SU-DHL-6 (cell line): ENCODE measurements around the gene CCDC102A.

Experiments used
- H2AFZ ChIP-seq: fragments of 200-600 bp; sonication (generic); 2 replicates; pipeline ENCODE4 v1.6.1; 2014; ENCODE audit warnings: low read depth, mild to moderate bottlenecking, moderate library complexity, mixed read lengths, antibody characterized with exemption, low read length; ENCODE audit not compliant: severe bottlenecking
- H3F3A ChIP-seq: fragments of 200-600 bp; shearing (Covaris generic); 2 replicates; pipeline ENCODE4 v1.6.0; 2016; ENCODE audit warnings: antibody characterized with exemption, mild to moderate bottlenecking; ENCODE audit not compliant: insufficient read depth
- H3K27ac ChIP-seq: fragments of 200-600 bp; sonication (generic); 2 replicates; pipeline ENCODE4 v1.5.1; 2016; ENCODE audit warnings: low read depth, mild to moderate bottlenecking, low read length, moderate library complexity, mixed read lengths
- H3K27me3 ChIP-seq: fragments of 200-600 bp; sonication (generic), shearing (Covaris generic); 2 replicates; pipeline ENCODE4 v1.6.0; 2014; ENCODE audit warnings: mild to moderate bottlenecking, low read length
- H3K36me3 ChIP-seq: fragments of 200-600 bp; sonication (generic); 2 replicates; pipeline ENCODE4 v1.6.1; 2014; ENCODE audit warnings: mild to moderate bottlenecking, low read length, mixed read lengths
- H3K4me2 ChIP-seq: fragments of 300-600, 200-600 bp; shearing (Covaris generic), sonication (generic); 2 replicates; pipeline ENCODE4 v1.6.0; 2014; ENCODE audit warnings: low read length, low read depth, mild to moderate bottlenecking; ENCODE audit not compliant: poor library complexity, severe bottlenecking
- H3K4me3 ChIP-seq: fragments of 200-600 bp; sonication (generic); 2 replicates; pipeline ENCODE4 v1.5.1; 2014; ENCODE audit warnings: antibody characterized with exemption, low read length, mild to moderate bottlenecking, mixed read lengths; ENCODE audit not compliant: insufficient read depth, poor library complexity, severe bottlenecking
- H3K79me2 ChIP-seq: fragments of 200-600 bp; sonication (generic); 2 replicates; pipeline ENCODE4 v1.6.1; 2014; ENCODE audit warnings: mild to moderate bottlenecking, low read length, moderate library complexity; ENCODE audit not compliant: insufficient read depth
- H3K9ac ChIP-seq: fragments of 200-600 bp; sonication (generic); 2 replicates; pipeline ENCODE4 v1.7.0; 2014; ENCODE audit warnings: mild to moderate bottlenecking, low read length
- H3K9me2 ChIP-seq: fragments of 200-600 bp; sonication (generic); replicated peaks from 2 replicates; pipeline ENCODE4 v1.6.1; 2014; ENCODE audit warnings: low read length; ENCODE audit not compliant: insufficient read depth
- H3K9me3 ChIP-seq: fragments of 200-600 bp; sonication (generic); 2 replicates; pipeline ENCODE4 v1.6.1; 2014; ENCODE audit warnings: low read length, mixed read lengths; ENCODE audit not compliant: insufficient read depth
- H4K20me1 ChIP-seq: fragments of 200-600 bp; sonication (generic); 2 replicates; pipeline ENCODE4 v1.6.1; 2014; ENCODE audit warnings: low read depth, mild to moderate bottlenecking, antibody characterized with exemption, low read length, moderate library complexity, mixed read lengths
- EZH2phosphoT487 ChIP-seq: fragments of 200-600 bp; sonication (generic), shearing (Covaris generic); conservative IDR thresholded peaks from 2 replicates; pipeline ENCODE4 v1.6.1; 2018; ENCODE audit warnings: mild to moderate bottlenecking, antibody characterized with exemption, low read length, moderate library complexity, mixed read lengths
- TF ChIP-seq, protein P1 (sequence below): fragments of 200-600 bp; sonication (generic); IDR thresholded peaks from one replicate; pipeline ENCODE4 v1.5.1; 2017; ENCODE audit warnings: antibody characterized with exemption, mild to moderate bottlenecking, low read length, moderate library complexity; ENCODE audit not compliant: insufficient read depth, poor library complexity, severe bottlenecking

The CCDC102A gene

DNA sequence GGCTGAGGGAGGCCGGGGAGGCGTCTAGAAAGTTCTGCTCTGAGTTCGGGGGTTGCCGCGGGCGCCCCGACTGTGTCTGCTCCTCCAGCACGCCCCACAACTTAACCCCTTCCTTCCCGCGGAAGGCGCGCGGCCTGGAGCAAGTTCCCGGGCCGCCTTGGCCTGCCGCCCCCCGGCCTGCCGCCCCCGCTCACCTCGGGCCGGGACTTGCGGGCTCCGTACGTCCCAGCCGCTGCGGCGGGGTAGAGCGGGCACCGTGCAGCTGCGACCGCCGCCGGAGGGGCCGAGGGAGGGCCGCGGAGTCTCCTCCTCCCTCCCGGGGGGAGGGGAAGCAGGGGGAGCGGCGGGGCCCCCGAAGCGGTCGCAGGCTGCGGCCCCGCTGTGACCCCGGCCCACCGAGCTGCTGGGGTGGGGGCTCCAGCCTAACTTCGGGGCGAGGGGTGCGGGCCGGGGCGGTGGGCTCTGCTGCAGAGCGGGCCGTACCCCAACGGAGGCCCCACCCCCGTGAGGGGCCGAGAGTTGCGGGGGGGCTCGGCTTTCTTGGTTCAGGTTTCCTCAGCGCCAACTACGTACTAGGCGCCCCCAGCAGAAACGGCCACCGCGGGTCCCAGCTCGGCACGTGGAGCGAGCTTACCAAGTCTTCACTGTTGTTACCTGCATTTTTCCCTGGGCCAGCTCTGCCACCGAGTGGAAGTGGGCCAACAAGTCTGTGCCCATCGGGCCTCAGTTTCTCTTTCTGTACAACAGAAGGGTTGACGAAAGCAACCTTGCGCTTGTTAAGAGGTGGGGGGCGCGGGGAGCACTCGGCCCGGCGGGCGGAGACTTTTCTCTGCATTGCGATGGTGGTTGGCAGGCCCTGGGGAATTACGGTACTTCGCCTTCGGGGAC lies at the start of gene CCDC102A:
TSS of gene CCDC102A (minus strand) at position 266 of the 888 bp plus-strand sequence. CDS start 7,394 bp downstream, outside the sequence.
- no peak within 1 kb of the TSS for H3K27ac ChIP-seq
- TF ChIP-seq EZH2phosphoT487: no peak
- TF ChIP-seq, protein P1, sequence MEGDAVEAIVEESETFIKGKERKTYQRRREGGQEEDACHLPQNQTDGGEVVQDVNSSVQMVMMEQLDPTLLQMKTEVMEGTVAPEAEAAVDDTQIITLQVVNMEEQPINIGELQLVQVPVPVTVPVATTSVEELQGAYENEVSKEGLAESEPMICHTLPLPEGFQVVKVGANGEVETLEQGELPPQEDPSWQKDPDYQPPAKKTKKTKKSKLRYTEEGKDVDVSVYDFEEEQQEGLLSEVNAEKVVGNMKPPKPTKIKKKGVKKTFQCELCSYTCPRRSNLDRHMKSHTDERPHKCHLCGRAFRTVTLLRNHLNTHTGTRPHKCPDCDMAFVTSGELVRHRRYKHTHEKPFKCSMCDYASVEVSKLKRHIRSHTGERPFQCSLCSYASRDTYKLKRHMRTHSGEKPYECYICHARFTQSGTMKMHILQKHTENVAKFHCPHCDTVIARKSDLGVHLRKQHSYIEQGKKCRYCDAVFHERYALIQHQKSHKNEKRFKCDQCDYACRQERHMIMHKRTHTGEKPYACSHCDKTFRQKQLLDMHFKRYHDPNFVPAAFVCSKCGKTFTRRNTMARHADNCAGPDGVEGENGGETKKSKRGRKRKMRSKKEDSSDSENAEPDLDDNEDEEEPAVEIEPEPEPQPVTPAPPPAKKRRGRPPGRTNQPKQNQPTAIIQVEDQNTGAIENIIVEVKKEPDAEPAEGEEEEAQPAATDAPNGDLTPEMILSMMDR: no peak

DNA sequence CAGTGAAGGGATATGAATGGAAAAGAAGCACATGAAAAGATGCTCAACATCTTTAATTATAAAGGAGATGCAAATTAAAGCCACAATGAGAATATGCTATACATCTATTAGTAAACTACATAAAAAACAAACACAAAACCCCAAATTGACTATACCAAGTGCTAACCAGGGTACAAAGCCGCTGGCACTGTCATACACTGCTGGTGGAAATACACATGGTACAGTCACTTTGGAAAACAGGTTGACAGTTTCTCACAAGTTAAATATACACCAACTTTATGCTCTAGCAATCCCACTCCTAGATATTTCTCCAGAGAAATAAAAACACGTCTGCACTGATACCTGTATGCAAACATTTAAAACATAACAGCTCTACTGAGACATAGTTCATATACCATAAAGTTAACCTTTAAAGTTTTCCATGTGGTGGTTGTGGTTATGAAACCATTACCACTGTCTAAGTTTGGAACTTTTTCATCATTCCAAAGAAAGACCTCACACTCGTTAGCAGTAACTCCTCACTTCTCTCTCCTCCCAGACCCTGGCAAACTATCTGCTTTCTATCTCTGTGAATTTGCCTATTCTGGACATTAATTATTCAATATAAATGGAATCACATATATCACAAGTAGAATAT lies 48.8 kb upstream of the CCDC102A start:
- TF ChIP-seq EZH2phosphoT487: no peak
- TF ChIP-seq, protein P1: no peak
- H3K27ac ChIP-seq: no peak overlapping the region

More for the DNA sequence above, at the start of gene CCDC102A:
- H3K4me2 ChIP-seq: peak within 1 kb of the TSS; percentile 77
- H3K9me2 ChIP-seq: no peaks in the 10 kb centered on the region
- H3K36me3 ChIP-seq: no peaks in the 10 kb centered on the region
- no peaks in the 10 kb centered on the region for H3K27me3 ChIP-seq
- peak within 1 kb of the TSS; percentile 58 for H3K9ac ChIP-seq
- no peaks in the 10 kb centered on the region for H4K20me1 ChIP-seq
- 0 out of 2 replicates have a peak, but pooled peaks cover 5% of the 10 kb centered on the region for H3F3A ChIP-seq
- peak within 1 kb of the TSS; percentile 74 for H3K4me3 ChIP-seq
- no peaks in the 10 kb centered on the region for H3K79me2 ChIP-seq
- no peaks in the 10 kb centered on the region for H3K9me3 ChIP-seq
- peak within 1 kb of the TSS; percentile 96 for H2AFZ ChIP-seq

DNA sequence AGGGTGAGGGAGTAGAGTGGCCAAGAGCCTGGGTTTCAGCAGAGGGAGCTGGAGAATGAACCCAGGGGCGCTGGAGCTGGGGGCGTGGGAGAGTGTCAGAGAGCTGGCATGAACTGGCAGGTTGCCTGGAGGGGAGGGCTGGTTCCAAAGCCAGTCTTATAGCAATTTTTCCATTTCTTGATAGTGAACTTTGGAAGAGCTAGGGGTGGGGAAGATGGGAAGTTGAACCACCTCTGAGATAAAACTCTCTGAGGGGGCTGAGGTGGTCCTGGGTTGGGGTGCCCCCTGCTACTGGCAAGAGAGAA lies 42.9 kb upstream of the CCDC102A start:
- no peaks in the 10 kb centered on the region for H3K79me2 ChIP-seq

More for the DNA sequence above, 48.8 kb upstream of the CCDC102A start:
- H3K9me3 ChIP-seq: no peaks in the 10 kb centered on the region
- no peak overlapping the region for H3K4me2 ChIP-seq
- no peaks in the 10 kb centered on the region for H3K79me2 ChIP-seq
- H2AFZ ChIP-seq: no peak overlapping the region
- H3K9me2 ChIP-seq: no peaks in the 10 kb centered on the region
- H3F3A ChIP-seq: no peaks in the 10 kb centered on the region
- no peaks in the 10 kb centered on the region for H3K36me3 ChIP-seq
- no peaks in the 10 kb centered on the region for H3K27me3 ChIP-seq
- no peak overlapping the region for H3K9ac ChIP-seq
- H3K4me3 ChIP-seq: no peak overlapping the region
- no peaks in the 10 kb centered on the region for H4K20me1 ChIP-seq

More for the DNA sequence above, 42.9 kb upstream of the CCDC102A start:
- H3K9ac ChIP-seq: no peak overlapping the region
- no peaks in the 10 kb centered on the region for H3F3A ChIP-seq
- no peak overlapping the region for H3K4me3 ChIP-seq
- no peaks in the 10 kb centered on the region for H3K27me3 ChIP-seq
- no peaks in the 10 kb centered on the region for H4K20me1 ChIP-seq
- TF ChIP-seq, protein P1: no peak
- TF ChIP-seq EZH2phosphoT487: no peak
- H3K27ac ChIP-seq: no peak overlapping the region
- H3K36me3 ChIP-seq: no peaks in the 10 kb centered on the region
- H3K9me2 ChIP-seq: no peaks in the 10 kb centered on the region
- H2AFZ ChIP-seq: no peak overlapping the region
- H3K4me2 ChIP-seq: no peak overlapping the region
- H3K9me3 ChIP-seq: no peaks in the 10 kb centered on the region
